Measurements from ENCODE around the gene GAGE12C.
"Not testable (repeated sequence)": the region's sequence is repeated elsewhere in the genome, so short reads cannot be mapped to it uniquely, and the experiment has no call there.

The GAGE12C gene

GRCh38 chrX:49531877-49532276, at the start of gene GAGE12C:
Gene GAGE12C (plus strand): TSS chrX:49532177. CDS start chrX:49533332, 1,155 bp downstream.
- not testable (repeated sequence) for H3K9me3 ChIP-seq (ENCODE audit: control insufficient read depth in 2 of 2, low read length in 2 of 2); H3K27me3 ChIP-seq (ENCODE audit: control insufficient read depth in 2 of 2, insufficient read depth in 2 of 2, low read length in 2 of 2); H3K9ac ChIP-seq (ENCODE audit: low read depth in 1 of 2, low read length in 2 of 2); H3K4me1 ChIP-seq (ENCODE audit: control insufficient read depth in 2 of 2, insufficient read depth in 2 of 2, low read length in 2 of 2); H3K36me3 ChIP-seq (ENCODE audit: control insufficient read depth in 2 of 2, insufficient read depth in 2 of 2, low read length in 2 of 2); H3K4me3 ChIP-seq (ENCODE audit: low read length in 2 of 2); H3K27ac ChIP-seq (ENCODE audit: low read depth in 2 of 2, low read length in 2 of 2)

- not testable (repeated sequence) for H3K9ac ChIP-seq (ENCODE audit: low read depth in 1 of 2, low read length in 2 of 2); H3K27ac ChIP-seq (ENCODE audit: low read depth in 2 of 2, low read length in 2 of 2)
Observed at GRCh38 chrX:49541433-49541832, 9.5 kb downstream of the GAGE12C start, which contains the start of gene GAGE12D. Gene GAGE12D (plus strand): TSS chrX:49541733. CDS start chrX:49542888, 1,155 bp downstream.

GRCh38 chrX:49550989-49551388, 19.0 kb downstream of the GAGE12C start, which contains the start of gene GAGE12E:
Gene GAGE12E (plus strand): TSS chrX:49551289. CDS start chrX:49552444, 1,155 bp downstream.
- H3K27me3 ChIP-seq (ENCODE audit: control insufficient read depth in 2 of 2, insufficient read depth in 2 of 2, low read length in 2 of 2); H3K27ac ChIP-seq (ENCODE audit: low read depth in 2 of 2, low read length in 2 of 2); H3K9me3 ChIP-seq (ENCODE audit: control insufficient read depth in 2 of 2, low read length in 2 of 2); H3K36me3 ChIP-seq (ENCODE audit: control insufficient read depth in 2 of 2, insufficient read depth in 2 of 2, low read length in 2 of 2); H3K4me1 ChIP-seq (ENCODE audit: control insufficient read depth in 2 of 2, insufficient read depth in 2 of 2, low read length in 2 of 2); H3K4me3 ChIP-seq (ENCODE audit: low read length in 2 of 2); H3K9ac ChIP-seq (ENCODE audit: low read depth in 1 of 2, low read length in 2 of 2): not testable (repeated sequence)

More at GRCh38 chrX:49541433-49541832, 9.5 kb downstream of the GAGE12C start, which contains the start of gene GAGE12D:
- H3K9me3 ChIP-seq (ENCODE audit: control insufficient read depth in 2 of 2, low read length in 2 of 2); H3K36me3 ChIP-seq (ENCODE audit: control insufficient read depth in 2 of 2, insufficient read depth in 2 of 2, low read length in 2 of 2); H3K27me3 ChIP-seq (ENCODE audit: control insufficient read depth in 2 of 2, insufficient read depth in 2 of 2, low read length in 2 of 2); H3K4me1 ChIP-seq (ENCODE audit: control insufficient read depth in 2 of 2, insufficient read depth in 2 of 2, low read length in 2 of 2); H3K4me3 ChIP-seq (ENCODE audit: low read length in 2 of 2): not testable (repeated sequence)

- H3K9ac ChIP-seq (ENCODE audit: low read depth in 1 of 2, low read length in 2 of 2); H3K27me3 ChIP-seq (ENCODE audit: control insufficient read depth in 2 of 2, insufficient read depth in 2 of 2, low read length in 2 of 2); H3K9me3 ChIP-seq (ENCODE audit: control insufficient read depth in 2 of 2, low read length in 2 of 2); H3K27ac ChIP-seq (ENCODE audit: low read depth in 2 of 2, low read length in 2 of 2); H3K4me3 ChIP-seq (ENCODE audit: low read length in 2 of 2); H3K36me3 ChIP-seq (ENCODE audit: control insufficient read depth in 2 of 2, insufficient read depth in 2 of 2, low read length in 2 of 2); H3K4me1 ChIP-seq (ENCODE audit: control insufficient read depth in 2 of 2, insufficient read depth in 2 of 2, low read length in 2 of 2): not testable (repeated sequence)
Observed at GRCh38 chrX:49560542-49560941, 28.6 kb downstream of the GAGE12C start, which contains the start of gene GAGE12F. Gene GAGE12F (plus strand): TSS chrX:49560842. CDS start chrX:49561997, 1,155 bp downstream.

- not testable (repeated sequence) for H3K4me1 ChIP-seq (ENCODE audit: control insufficient read depth in 2 of 2, insufficient read depth in 2 of 2, low read length in 2 of 2)
Observed at GRCh38 chrX:49568728-49569127, 36.8 kb downstream of the GAGE12C start.

GRCh38 chrX:49569152-49569551, 37.2 kb downstream of the GAGE12C start:
- not testable (repeated sequence) for H3K27ac ChIP-seq (ENCODE audit: low read depth in 2 of 2, low read length in 2 of 2); H3K4me3 ChIP-seq (ENCODE audit: low read length in 2 of 2); H3K36me3 ChIP-seq (ENCODE audit: control insufficient read depth in 2 of 2, insufficient read depth in 2 of 2, low read length in 2 of 2); H3K27me3 ChIP-seq (ENCODE audit: control insufficient read depth in 2 of 2, insufficient read depth in 2 of 2, low read length in 2 of 2); H3K9ac ChIP-seq (ENCODE audit: low read depth in 1 of 2, low read length in 2 of 2); H3K4me1 ChIP-seq (ENCODE audit: control insufficient read depth in 2 of 2, insufficient read depth in 2 of 2, low read length in 2 of 2); H3K9me3 ChIP-seq (ENCODE audit: control insufficient read depth in 2 of 2, low read length in 2 of 2)

More at GRCh38 chrX:49568728-49569127, 36.8 kb downstream of the GAGE12C start:
- H3K4me3 ChIP-seq (ENCODE audit: low read length in 2 of 2); H3K27ac ChIP-seq (ENCODE audit: low read depth in 2 of 2, low read length in 2 of 2); H3K9me3 ChIP-seq (ENCODE audit: control insufficient read depth in 2 of 2, low read length in 2 of 2); H3K9ac ChIP-seq (ENCODE audit: low read depth in 1 of 2, low read length in 2 of 2); H3K27me3 ChIP-seq (ENCODE audit: control insufficient read depth in 2 of 2, insufficient read depth in 2 of 2, low read length in 2 of 2); H3K36me3 ChIP-seq (ENCODE audit: control insufficient read depth in 2 of 2, insufficient read depth in 2 of 2, low read length in 2 of 2): not testable (repeated sequence)

GRCh38 chrX:49570100-49570499, 38.1 kb downstream of the GAGE12C start, which contains the start of gene GAGE12G:
Gene GAGE12G (plus strand): TSS chrX:49570400. CDS start chrX:49571555, 1,155 bp downstream.
- H3K4me3 ChIP-seq (ENCODE audit: low read length in 2 of 2); H3K9me3 ChIP-seq (ENCODE audit: control insufficient read depth in 2 of 2, low read length in 2 of 2); H3K4me1 ChIP-seq (ENCODE audit: control insufficient read depth in 2 of 2, insufficient read depth in 2 of 2, low read length in 2 of 2); H3K27me3 ChIP-seq (ENCODE audit: control insufficient read depth in 2 of 2, insufficient read depth in 2 of 2, low read length in 2 of 2); H3K27ac ChIP-seq (ENCODE audit: low read depth in 2 of 2, low read length in 2 of 2); H3K9ac ChIP-seq (ENCODE audit: low read depth in 1 of 2, low read length in 2 of 2); H3K36me3 ChIP-seq (ENCODE audit: control insufficient read depth in 2 of 2, insufficient read depth in 2 of 2, low read length in 2 of 2): not testable (repeated sequence)

GRCh38 chrX:49579649-49580048, 47.7 kb downstream of the GAGE12C start, which contains the start of gene GAGE12H:
Gene GAGE12H (plus strand): TSS chrX:49579949. CDS start chrX:49581104, 1,155 bp downstream.
- H3K4me3 ChIP-seq (ENCODE audit: low read length in 2 of 2); H3K9me3 ChIP-seq (ENCODE audit: control insufficient read depth in 2 of 2, low read length in 2 of 2); H3K27me3 ChIP-seq (ENCODE audit: control insufficient read depth in 2 of 2, insufficient read depth in 2 of 2, low read length in 2 of 2); H3K9ac ChIP-seq (ENCODE audit: low read depth in 1 of 2, low read length in 2 of 2); H3K27ac ChIP-seq (ENCODE audit: low read depth in 2 of 2, low read length in 2 of 2); H3K4me1 ChIP-seq (ENCODE audit: control insufficient read depth in 2 of 2, insufficient read depth in 2 of 2, low read length in 2 of 2); H3K36me3 ChIP-seq (ENCODE audit: control insufficient read depth in 2 of 2, insufficient read depth in 2 of 2, low read length in 2 of 2): not testable (repeated sequence)
